ENCODE results near the gene TSR2.

TSR2 gene

GRCh38 chrX:54492340-54492739, 52.1 kb downstream of the TSR2 start:
- FAIRE-seq (no peak), DNase-seq (ENCODE audit: insufficient read length, low spot score) (no peak)

DNA sequence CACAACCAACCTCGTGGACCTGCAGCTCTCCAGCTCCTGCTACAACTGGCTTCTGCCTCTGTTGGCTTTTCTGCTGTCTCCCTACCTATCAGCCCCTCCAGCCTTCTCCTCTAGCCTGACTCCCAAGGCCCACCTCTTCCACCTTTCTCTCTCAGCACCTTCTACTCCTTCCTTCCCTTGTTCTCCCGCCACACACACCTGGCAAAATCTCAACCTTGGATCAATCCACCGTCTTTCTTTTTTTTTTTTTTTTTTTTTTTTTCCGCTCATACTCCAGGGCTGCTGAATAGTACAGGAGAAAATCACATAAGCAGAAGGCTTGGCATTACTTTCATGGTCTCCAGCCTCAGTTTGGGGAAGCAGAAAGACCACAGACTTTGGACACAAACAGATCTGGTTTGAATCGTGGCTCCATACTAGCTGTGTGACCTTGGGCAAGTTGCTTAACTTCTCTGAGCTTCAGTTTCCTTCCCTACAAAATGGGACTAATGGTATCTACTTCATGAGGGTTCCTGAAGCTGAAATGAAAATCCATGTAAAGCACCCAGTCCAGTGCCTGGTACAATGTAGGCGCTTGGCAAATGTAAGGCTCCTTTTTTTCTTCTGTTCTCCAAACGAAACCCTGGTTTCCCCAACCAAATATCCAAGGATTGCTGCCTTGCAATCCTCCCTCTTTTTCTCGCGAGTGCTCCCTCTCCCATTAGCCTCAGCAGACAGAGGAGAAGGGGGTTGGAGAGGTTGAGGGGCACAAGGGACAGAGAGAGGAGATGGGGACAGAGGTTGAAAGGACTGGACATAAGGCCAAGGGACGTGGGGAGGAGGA, 54.2 kb downstream of the TSR2 start:
- DNase-seq (ENCODE audit: insufficient read length, low spot score) (no peak), FAIRE-seq (no peak)
- TF ChIP-seq, protein P1, sequence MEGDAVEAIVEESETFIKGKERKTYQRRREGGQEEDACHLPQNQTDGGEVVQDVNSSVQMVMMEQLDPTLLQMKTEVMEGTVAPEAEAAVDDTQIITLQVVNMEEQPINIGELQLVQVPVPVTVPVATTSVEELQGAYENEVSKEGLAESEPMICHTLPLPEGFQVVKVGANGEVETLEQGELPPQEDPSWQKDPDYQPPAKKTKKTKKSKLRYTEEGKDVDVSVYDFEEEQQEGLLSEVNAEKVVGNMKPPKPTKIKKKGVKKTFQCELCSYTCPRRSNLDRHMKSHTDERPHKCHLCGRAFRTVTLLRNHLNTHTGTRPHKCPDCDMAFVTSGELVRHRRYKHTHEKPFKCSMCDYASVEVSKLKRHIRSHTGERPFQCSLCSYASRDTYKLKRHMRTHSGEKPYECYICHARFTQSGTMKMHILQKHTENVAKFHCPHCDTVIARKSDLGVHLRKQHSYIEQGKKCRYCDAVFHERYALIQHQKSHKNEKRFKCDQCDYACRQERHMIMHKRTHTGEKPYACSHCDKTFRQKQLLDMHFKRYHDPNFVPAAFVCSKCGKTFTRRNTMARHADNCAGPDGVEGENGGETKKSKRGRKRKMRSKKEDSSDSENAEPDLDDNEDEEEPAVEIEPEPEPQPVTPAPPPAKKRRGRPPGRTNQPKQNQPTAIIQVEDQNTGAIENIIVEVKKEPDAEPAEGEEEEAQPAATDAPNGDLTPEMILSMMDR (IDR thresholded peaks at IDR 0.05; ENCODE audit: insufficient read depth, missing control alignments), result no peak

More at GRCh38 chrX:54492340-54492739, 52.1 kb downstream of the TSR2 start:
- TF ChIP-seq, protein P1 (IDR thresholded peaks at IDR 0.05; ENCODE audit: insufficient read depth, missing control alignments), result no peak

Measured in D721Med (cell line).